Measurements from ENCODE around the gene TOR1AIP2.
"Not testable (repeated sequence)": the region's sequence is repeated elsewhere in the genome, so short reads cannot be mapped to it uniquely, and the experiment has no call there.

TOR1AIP2 gene

DNA sequence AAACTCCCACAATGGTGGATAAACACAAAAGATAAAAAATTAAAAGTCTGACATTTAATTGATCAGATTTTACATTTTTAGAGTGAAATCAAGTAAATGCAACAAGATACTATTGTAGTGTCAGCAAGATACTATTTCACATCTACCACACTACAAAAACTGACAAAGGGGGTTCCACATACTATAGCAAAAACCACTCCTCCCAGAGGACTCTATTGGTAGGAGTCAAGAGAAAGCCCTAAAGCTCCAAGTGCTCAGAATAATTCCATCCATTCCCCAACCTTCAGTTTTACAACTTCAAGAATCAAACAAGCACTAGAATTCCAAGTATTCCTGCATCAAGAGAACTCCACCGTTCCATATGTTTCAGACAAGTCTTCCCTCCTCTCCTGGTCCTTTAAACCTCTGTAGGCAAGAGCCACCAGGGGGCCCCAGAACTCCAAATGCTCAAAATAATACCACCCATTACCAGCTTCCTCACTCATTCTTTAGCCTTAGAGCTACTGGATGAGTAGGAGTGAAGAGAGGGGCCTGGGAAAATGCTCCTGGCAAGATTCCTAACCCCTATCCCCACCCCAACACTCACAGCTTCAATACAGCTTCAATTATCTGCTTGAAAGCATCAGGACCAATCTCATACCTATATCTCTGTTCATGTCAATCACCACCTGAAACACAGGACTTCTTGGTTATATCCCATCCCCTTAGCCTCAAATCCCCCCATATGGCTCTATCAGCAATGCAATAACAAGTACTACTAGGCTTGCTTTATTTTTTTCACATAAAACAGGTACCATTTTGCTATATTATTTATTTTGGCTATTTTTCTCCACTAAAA, 9.9 kb downstream of the TOR1AIP2 start:
- peak; percentile 88 for TF ChIP-seq CTCF (conservative IDR thresholded peaks at IDR 0.05; ENCODE audit: low read depth, low read length)
- H3K4me3 ChIP-seq (ENCODE audit: low read depth, low read length) = no peak overlapping the region
- DNase-seq (ENCODE audit: low read depth) = peak; percentile 73

DNA sequence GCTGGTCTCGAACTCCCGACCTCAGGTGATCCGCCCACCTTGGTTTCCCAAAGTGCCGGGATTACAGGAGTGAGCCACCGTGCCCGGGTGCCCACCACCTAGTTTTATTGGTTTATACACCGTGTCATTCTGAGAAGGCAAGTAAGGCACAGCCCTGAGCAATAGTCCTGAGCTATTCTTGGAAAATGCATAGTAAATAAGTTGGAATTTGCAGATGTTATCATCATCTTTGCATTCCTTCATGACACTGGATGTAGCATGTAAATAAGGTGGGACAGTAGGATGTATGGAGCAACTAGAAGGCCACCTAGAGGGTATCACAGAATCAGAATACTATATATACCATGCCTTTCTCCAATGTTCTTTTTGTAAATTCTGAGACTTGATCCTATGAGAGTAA, 11.0 kb downstream of the TOR1AIP2 start:
- no peak overlapping the region for H3K4me3 ChIP-seq (ENCODE audit: low read depth, low read length)
- no peak for TF ChIP-seq CTCF (conservative IDR thresholded peaks at IDR 0.05; ENCODE audit: low read depth, low read length)
- no peak for DNase-seq (ENCODE audit: low read depth)

DNA sequence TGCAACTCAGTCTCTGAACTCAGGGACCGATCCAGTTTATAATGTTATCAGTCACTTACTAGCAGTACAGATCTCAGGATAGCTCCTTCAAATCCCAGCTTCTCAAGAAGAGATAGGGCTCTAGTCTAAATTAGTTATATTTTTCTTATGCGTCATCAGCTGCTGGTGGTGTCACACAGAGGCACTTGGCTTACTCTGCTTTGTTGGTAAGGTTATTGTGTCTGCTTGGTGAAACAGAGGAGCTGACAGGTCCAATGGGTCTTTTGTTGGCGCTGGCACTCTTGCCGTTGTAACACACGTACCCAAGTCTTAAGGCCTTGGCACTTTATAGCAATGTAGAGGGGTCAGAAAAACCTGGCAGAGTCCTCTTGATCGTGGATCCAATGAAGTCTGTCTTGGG, 12.2 kb downstream of the TOR1AIP2 start:
- H3K4me3 ChIP-seq (ENCODE audit: low read depth, low read length) = no peak overlapping the region
- no peak for TF ChIP-seq CTCF (conservative IDR thresholded peaks at IDR 0.05; ENCODE audit: low read depth, low read length)
- DNase-seq (ENCODE audit: low read depth) = no peak

DNA sequence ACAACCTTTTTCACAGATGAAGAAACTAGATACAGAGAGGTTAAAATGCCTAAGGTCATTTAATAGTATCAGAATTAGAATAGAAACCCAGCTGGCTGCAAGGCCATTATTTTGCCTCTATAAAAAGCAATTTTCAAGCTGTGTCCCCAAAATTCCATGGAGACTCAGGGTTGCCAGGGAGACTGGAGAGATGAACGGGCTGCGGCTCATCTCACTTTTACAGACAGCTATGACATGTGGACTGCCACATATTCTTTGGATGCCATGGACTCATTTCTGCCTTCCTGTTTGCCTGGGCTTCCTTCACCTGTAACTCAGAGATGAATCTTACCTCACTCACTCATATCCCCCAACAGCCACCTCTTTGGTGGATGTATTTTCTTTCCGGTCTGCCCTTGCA, 17.0 kb downstream of the TOR1AIP2 start:
- TF ChIP-seq CTCF (conservative IDR thresholded peaks at IDR 0.05; ENCODE audit: low read depth, low read length) = no peak
- DNase-seq (ENCODE audit: low read depth) = no peak
- H3K4me3 ChIP-seq (ENCODE audit: low read depth, low read length) = no peak overlapping the region

DNA sequence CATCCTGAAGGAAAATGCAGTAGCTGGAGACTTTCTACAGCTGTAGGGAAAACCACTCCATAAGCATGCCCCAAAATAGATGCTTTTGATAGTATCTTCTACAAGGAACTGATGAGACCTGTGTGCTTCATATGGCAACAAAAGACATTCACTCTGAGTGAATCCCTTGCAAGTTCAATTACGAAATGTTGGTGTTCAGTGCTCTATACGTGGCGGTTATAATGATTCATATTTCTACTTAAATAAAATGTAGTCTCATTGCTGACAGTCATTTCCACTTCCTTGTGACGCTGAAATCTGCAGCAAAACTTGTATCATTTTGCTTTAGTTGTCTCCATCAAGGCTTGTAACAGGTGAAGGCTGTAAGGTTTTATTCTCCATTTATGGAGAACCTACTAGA, 20.6 kb downstream of the TOR1AIP2 start:
- no peak for TF ChIP-seq CTCF (conservative IDR thresholded peaks at IDR 0.05; ENCODE audit: low read depth, low read length)

DNA sequence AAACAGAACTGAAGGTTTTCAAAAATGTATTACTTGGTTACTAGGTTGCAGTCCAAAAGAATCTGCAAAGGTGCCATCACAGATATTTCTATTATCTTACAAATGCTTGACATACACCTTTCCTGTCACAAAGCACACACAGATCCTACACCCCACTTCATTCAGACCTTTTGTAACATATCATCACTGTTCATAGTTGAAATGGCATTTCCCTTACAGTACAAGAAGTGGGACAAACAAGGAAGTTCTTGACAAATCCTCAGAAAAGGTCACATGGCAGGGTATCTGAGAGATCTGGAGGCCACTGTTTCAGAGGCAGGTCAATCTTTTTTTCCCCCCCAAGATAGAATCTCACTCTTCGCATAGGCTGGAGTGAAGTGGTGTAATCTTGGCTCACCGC, 21.3 kb downstream of the TOR1AIP2 start:
- DNase-seq (ENCODE audit: low read depth) = no peak
- no peak overlapping the region for H3K4me3 ChIP-seq (ENCODE audit: low read depth, low read length)
- TF ChIP-seq CTCF (conservative IDR thresholded peaks at IDR 0.05; ENCODE audit: low read depth, low read length) = no peak

More for the DNA sequence above, 20.6 kb downstream of the TOR1AIP2 start:
- no peak for DNase-seq (ENCODE audit: low read depth)
- no peak overlapping the region for H3K4me3 ChIP-seq (ENCODE audit: low read depth, low read length)

GRCh38 chr1:179855831-179856230, 21.8 kb downstream of the TOR1AIP2 start:
- H3K4me3 ChIP-seq (ENCODE audit: low read depth, low read length); DNase-seq (ENCODE audit: low read depth): not testable (repeated sequence)

Data from choroid plexus epithelial cell (primary cell).